ENCODE data around the gene LMF1.

Gene LMF1

DNA sequence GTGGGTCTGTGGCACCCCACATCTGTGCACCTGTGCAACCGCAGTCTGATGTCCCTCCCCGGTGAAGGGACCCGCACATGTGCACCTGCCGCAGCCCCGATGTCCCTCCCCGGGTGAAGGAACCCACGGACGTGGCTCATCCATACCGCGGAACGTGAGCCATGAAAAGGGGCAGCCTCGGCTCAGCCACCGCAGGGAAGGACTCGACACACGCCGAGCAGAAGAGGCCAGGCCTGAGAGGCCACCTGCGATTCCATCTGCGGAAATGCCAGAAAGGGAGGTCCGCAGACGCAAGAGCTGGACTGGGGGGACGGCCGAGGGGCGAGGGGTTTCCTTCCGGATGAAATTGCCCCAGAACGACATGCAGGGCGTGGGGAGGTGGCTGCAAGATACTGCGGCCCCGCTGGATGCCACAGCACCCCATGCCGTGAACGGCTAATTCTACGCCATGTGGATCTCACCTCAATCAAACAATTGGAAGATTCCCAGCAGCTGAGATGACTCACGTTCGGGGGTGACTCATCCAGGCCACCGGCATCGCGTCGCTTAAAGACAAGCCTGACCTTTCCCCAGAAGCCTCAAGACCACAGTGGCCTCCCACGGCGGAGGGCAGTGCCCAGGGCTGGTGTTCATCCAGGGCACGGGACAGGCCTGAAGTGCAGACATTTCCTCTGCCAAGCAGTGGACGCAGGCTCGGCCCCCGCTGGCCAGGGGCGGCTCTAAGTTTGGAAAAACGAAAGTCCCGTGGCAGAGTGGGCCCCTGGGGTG lies 31.8 kb upstream of the LMF1 start:
- no peak overlapping the region for H3K4me3 ChIP-seq (ENCODE audit: control insufficient read depth, low read depth, low read length)
- no peak for TF ChIP-seq CTCF (conservative IDR thresholded peaks at IDR 0.05; ENCODE audit: control insufficient read depth, insufficient read depth, low read depth, low read length)
- peak; percentile 90 for DNase-seq (ENCODE audit: low read depth)

DNA sequence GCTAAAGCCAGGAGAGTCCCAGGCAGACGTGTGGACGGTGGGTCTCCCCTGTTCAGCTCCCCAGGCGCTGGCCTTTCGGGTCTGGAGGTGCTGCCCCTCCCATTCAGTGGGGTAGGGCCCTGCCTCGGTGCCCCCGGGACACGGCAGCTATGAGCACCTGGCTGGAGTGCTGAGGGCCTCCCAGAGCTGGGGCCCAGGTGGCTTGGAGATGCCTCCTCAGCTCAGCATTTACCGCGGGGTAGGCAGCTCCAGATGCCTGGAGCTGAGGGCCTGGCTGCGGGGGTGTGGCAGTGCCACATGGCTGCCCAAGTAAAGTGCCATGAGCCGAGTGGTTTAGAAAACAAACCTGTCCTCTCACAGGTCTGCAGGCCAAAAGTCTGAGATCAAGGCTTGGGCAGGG lies 30.3 kb upstream of the LMF1 start:
- no peak for TF ChIP-seq CTCF (conservative IDR thresholded peaks at IDR 0.05; ENCODE audit: control insufficient read depth, insufficient read depth, low read depth, low read length)
- no peak overlapping the region for H3K4me3 ChIP-seq (ENCODE audit: control insufficient read depth, low read depth, low read length)
- no peak for DNase-seq (ENCODE audit: low read depth)

- no peak for DNase-seq (ENCODE audit: low read depth)
- no peak overlapping the region for H3K4me3 ChIP-seq (ENCODE audit: control insufficient read depth, low read depth, low read length)
- no peak for TF ChIP-seq CTCF (conservative IDR thresholded peaks at IDR 0.05; ENCODE audit: control insufficient read depth, insufficient read depth, low read depth, low read length)
These were observed 29.8 kb upstream of the LMF1 start for GRCh38 chr16:1000608-1001007.

GRCh38 chr16:999677-1000076 lies 28.9 kb upstream of the LMF1 start:
- TF ChIP-seq CTCF (conservative IDR thresholded peaks at IDR 0.05; ENCODE audit: control insufficient read depth, insufficient read depth, low read depth, low read length): no peak
- no peak for DNase-seq (ENCODE audit: low read depth)
- H3K4me3 ChIP-seq (ENCODE audit: control insufficient read depth, low read depth, low read length): no peak overlapping the region

DNA sequence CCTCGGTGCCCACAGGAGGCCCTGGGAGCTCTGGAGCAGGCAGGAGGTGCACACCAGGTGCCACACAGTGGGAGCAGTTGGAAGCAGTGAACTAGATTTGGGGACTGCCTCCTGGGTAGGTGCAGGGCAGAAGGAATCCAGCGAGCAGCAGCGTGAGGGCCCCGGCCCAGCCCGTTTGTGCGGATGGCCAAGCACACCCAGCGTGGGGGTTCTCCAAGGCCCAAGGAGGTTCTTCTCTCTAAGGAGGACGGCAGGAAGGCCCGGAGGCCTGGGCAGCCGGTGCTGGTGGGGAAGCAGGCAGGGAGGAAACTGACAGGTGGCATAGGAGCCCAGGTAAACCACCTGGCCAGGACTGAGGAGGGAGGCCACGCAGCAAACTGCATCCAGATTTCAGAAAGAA lies 27.8 kb upstream of the LMF1 start:
- H3K4me3 ChIP-seq (ENCODE audit: control insufficient read depth, low read depth, low read length): no peak overlapping the region
- DNase-seq (ENCODE audit: low read depth): no peak
- TF ChIP-seq CTCF (conservative IDR thresholded peaks at IDR 0.05; ENCODE audit: control insufficient read depth, insufficient read depth, low read depth, low read length): no peak

- H3K4me3 ChIP-seq (ENCODE audit: control insufficient read depth, low read depth, low read length): no peak overlapping the region
- no peak for DNase-seq (ENCODE audit: low read depth)
- no peak for TF ChIP-seq CTCF (conservative IDR thresholded peaks at IDR 0.05; ENCODE audit: control insufficient read depth, insufficient read depth, low read depth, low read length)
These were observed 27.4 kb upstream of the LMF1 start for GRCh38 chr16:998211-998610.

Data from fibroblast of mammary gland (primary cell).